ENCODE measurements around the gene KCNH3.

Gene KCNH3

GRCh38 chr12:49511410-49511809 lies 27.4 kb upstream of the KCNH3 start:
- peaks cover under 1 to 4% of the 10 kb centered on the region in 2 experiments for H3K36me3 ChIP-seq (ENCODE audit: control insufficient read depth in 2 of 2, insufficient read depth in 1 of 2, low read length in 2 of 2)

GRCh38 chr12:49512546-49512945 lies 26.3 kb upstream of the KCNH3 start:
- Histone ChIP-seq H3K36me3 (ENCODE audit: control insufficient read depth in 2 of 2, insufficient read depth in 1 of 2, low read length in 2 of 2) (peaks cover 1 to 6% of the 10 kb centered on the region in 2 experiments), H3K4me1 (ENCODE audit: control insufficient read depth, insufficient read depth, low read length) (no peaks in the 10 kb centered on the region; the same call in 1 of the 2 replicates), H3K4me3 (ENCODE audit: low read depth, low read length) (no peak overlapping the region), H3K9me3 (ENCODE audit: control insufficient read depth, insufficient read depth, low read depth, low read length) (no peaks in the 10 kb centered on the region), H3K27ac (ENCODE audit: extremely low read depth, low read depth, low read length) (no peak overlapping the region)
- POLR2A ChIA-PET: interaction anchor here (2.6 kb wide), 1 partner anchor 146 kb away, joined by 14 read pairs; the partner anchor contains the start of gene SPATS2
- TF ChIP-seq ZNF16 (tag by site-specific recombination; IDR thresholded peaks at IDR 0.05; ENCODE audit: low read depth) (no peak), FEZF1 (tag by site-specific recombination; IDR thresholded peaks at IDR 0.05) (0 out of 2 replicates have a peak, but pooled peaks have one; percentile 19), BCL6B (tag by site-specific recombination; IDR thresholded peaks at IDR 0.05) (no peak), SP3 (tag by site-specific recombination; IDR thresholded peaks at IDR 0.05) (no peak)
- CTCF ChIA-PET: interaction anchor here (0.6 to 19.4 kb wide), 14 partner anchors 9 to 223 kb away, joined by 5 to 517 read pairs (median 10); partner anchors contain the start of genes DNAJC22 and SPATS2

More at GRCh38 chr12:49511410-49511809, 27.4 kb upstream of the KCNH3 start:
- POLR2A ChIA-PET: interaction anchor here (0.6 to 2.6 kb wide), 3 partner anchors 144 to 188 kb away, joined by 3 to 14 read pairs (median 3); partner anchors contain the start of genes SPATS2 and TROAP
- TF ChIP-seq ZNF394 (tag by site-specific recombination; IDR thresholded peaks at IDR 0.05; ENCODE audit: borderline replicate concordance) (no peak), ZNF423 (tag by site-specific recombination; IDR thresholded peaks at IDR 0.05) (no peak), ZEB2 (tag by site-specific recombination; IDR thresholded peaks at IDR 0.05) (no peak), PRDM1 (tag by site-specific recombination; IDR thresholded peaks at IDR 0.05) (peak; percentile 22; the same call in 1 of the 2 replicates), ZBTB6 (tag by site-specific recombination; IDR thresholded peaks at IDR 0.05) (peak; percentile 23; the same call in 1 of the 2 replicates), AEBP2 (tag by site-specific recombination; IDR thresholded peaks at IDR 0.05; ENCODE audit: borderline replicate concordance) (no peak)
- CTCF ChIA-PET: interaction anchor here (0.5 to 19.4 kb wide), 10 partner anchors 14 to 222 kb away, joined by 3 to 517 read pairs (median 16); partner anchors contain the start of genes DNAJC22 and SPATS2
- H3K4me1 ChIP-seq (ENCODE audit: control insufficient read depth, insufficient read depth, low read length): no peaks in the 10 kb centered on the region; the same call in 1 of the 2 replicates
- H3K9me3 ChIP-seq (ENCODE audit: control insufficient read depth, insufficient read depth, low read depth, low read length): no peaks in the 10 kb centered on the region
- H3K4me3 ChIP-seq (ENCODE audit: low read depth, low read length): no peak overlapping the region
- H3K27ac ChIP-seq (ENCODE audit: extremely low read depth, low read depth, low read length): no peak overlapping the region

- no peak overlapping the region for H3K4me3 ChIP-seq (ENCODE audit: low read depth, low read length)
- H3K4me1 ChIP-seq (ENCODE audit: control insufficient read depth, insufficient read depth, low read length): peaks cover 5% of the 10 kb centered on the region
- CTCF ChIA-PET: interaction anchor here (0.6 to 19.4 kb wide), 16 partner anchors 10 to 229 kb away, joined by 3 to 517 read pairs (median 10); partner anchors contain the start of genes DNAJC22 and SPATS2
- peaks cover 0 to 6% of the 10 kb centered on the region in 2 experiments for H3K36me3 ChIP-seq (ENCODE audit: control insufficient read depth in 2 of 2, insufficient read depth in 1 of 2, low read length in 2 of 2)
- POLR2A ChIA-PET: interaction anchor here (1.7 kb wide), 1 partner anchor 148 kb away, joined by 7 read pairs; the partner anchor contains the start of gene SPATS2
- no peak for TF ChIP-seq PRDM1 (tag by site-specific recombination; IDR thresholded peaks at IDR 0.05)
- no peak for TF ChIP-seq ZNF548 (tag by site-specific recombination; IDR thresholded peaks at IDR 0.05)
- TF ChIP-seq REST (tag by site-specific recombination; IDR thresholded peaks at IDR 0.05): no peak
- TF ChIP-seq ZNF677 (tag by site-specific recombination; IDR thresholded peaks at IDR 0.05): no peak
- no peak for TF ChIP-seq HOXA7 (CRISPR knock-in tag; IDR thresholded peaks at IDR 0.05; ENCODE audit: borderline replicate concordance)
- TF ChIP-seq ZNF391 (tag by site-specific recombination; IDR thresholded peaks at IDR 0.05; ENCODE audit: borderline replicate concordance, low read depth): no peak
- TF ChIP-seq PATZ1 (tag by site-specific recombination; IDR thresholded peaks at IDR 0.05): no peak
- no peak for TF ChIP-seq ZNF791 (tag by site-specific recombination; IDR thresholded peaks at IDR 0.05)
- no peak for TF ChIP-seq REPIN1 (tag by site-specific recombination; IDR thresholded peaks at IDR 0.05; ENCODE audit: low read depth)
- TF ChIP-seq GLI2 (tag by site-specific recombination; IDR thresholded peaks at IDR 0.05; ENCODE audit: borderline replicate concordance, low read depth): no peak
- H3K27ac ChIP-seq (ENCODE audit: extremely low read depth, low read depth, low read length): no peak overlapping the region
- H3K9me3 ChIP-seq (ENCODE audit: control insufficient read depth, insufficient read depth, low read depth, low read length): no peaks in the 10 kb centered on the region
Observed at GRCh38 chr12:49515266-49515665, 23.6 kb upstream of the KCNH3 start.

Data from HEK293 (cell line).